ENCODE measurements around the gene ABCA12. TPM values are rescaled to one million over a fixed set of nuclear protein-coding genes. Genes with fewer than 3 reads are reported as not detected.
A peak's percentile ranks its signal among the peaks of the same experiment; 100 is the strongest.

Gene ABCA12
- total and polyA plus RNA-seq, 5 donors from 2014 or later, result not detected

DNA sequence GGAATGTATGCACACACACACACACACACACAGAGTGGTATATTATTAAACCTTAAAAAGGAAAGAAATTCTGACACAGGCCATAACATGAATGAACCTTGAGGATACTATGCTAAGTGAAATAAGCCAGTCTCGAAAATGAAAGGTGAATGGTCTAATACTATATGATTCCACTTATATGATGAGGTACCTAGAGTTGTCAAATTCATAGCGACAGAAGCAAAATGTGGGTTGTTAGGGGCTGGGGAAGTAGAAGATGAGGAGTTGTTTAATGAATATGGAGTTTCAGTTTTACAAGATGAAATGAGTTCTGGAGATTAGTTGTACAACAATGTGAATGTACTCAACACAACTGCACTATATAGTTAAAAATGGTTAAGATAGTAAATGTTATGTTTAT, 118.1 kb downstream of the ABCA12 start:
- Mint-ChIP-seq H3K4me3 (no peak overlapping the region), H3K9me3 (peaks cover 0 to 5% (median 0%) of the 10 kb centered on the region in 7 donors), H3K27ac (no peak overlapping the region), H3K4me1 (no peaks in the 10 kb centered on the region), H3K36me3 (no peaks in the 10 kb centered on the region), H3K27me3 (no peaks in the 10 kb centered on the region)
- ATAC-seq (ENCODE audit: low read depth in 2 of 2), result no peak
- H3K36me3 ChIP-seq (ENCODE audit: control insufficient read depth, insufficient read depth, low read length), result no peaks in the 10 kb centered on the region
- H3K4me3 ChIP-seq (ENCODE audit: low read depth, low read length), result no peak overlapping the region
- no peak for DNase-seq
- H3K9me3 ChIP-seq (ENCODE audit: control insufficient read depth in 2 of 2, low read length in 2 of 2), result no peaks in the 10 kb centered on the region
- H3K27ac ChIP-seq (ENCODE audit: insufficient read depth, low read length, poor library complexity, severe bottlenecking), result no peak overlapping the region
- no peaks in the 10 kb centered on the region for H3K4me1 ChIP-seq (ENCODE audit: control insufficient read depth, insufficient read depth, low read length, poor library complexity, severe bottlenecking)
- H3K27me3 ChIP-seq (ENCODE audit: control insufficient read depth, insufficient read depth, low read length), result no peaks in the 10 kb centered on the region

DNA sequence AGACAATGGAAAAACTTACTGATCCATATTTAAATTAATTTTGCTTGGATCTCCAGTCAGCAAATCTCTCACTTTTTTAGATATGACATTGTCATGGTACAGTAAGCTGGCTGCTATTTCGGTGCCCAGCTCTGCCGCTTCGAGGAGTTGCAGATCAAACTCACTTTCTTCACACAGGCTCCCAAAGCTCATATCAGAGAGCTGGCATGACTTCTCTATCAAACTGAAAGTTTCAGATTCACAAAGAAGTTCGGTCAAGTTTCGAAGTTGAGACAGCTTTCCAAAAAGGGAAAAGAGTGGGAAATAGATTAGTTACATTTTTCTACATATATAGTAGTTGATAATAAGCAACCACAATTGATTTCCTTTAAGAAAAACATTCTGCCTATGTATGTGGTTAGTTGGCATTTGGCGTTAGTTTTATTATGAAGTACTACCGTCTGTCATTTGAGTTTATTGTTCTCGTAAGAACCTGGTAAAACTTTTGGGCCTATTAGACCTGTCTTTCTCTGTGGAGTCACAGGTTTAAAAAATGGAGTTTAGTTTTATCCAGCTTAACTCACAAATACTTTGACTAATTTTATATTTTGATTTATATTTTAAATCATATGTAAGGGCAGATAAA, 118.8 kb downstream of the ABCA12 start:
- Histone ChIP-seq H3K27me3 (ENCODE audit: control insufficient read depth, insufficient read depth, low read length) (no peaks in the 10 kb centered on the region), H3K27ac (ENCODE audit: insufficient read depth, low read length, poor library complexity, severe bottlenecking) (no peak overlapping the region), H3K4me3 (ENCODE audit: low read depth, low read length) (no peak overlapping the region), H3K36me3 (ENCODE audit: control insufficient read depth, insufficient read depth, low read length) (no peaks in the 10 kb centered on the region), H3K9me3 (ENCODE audit: control insufficient read depth in 2 of 2, low read length in 2 of 2) (no peaks in the 10 kb centered on the region), H3K4me1 (ENCODE audit: control insufficient read depth, insufficient read depth, low read length, poor library complexity, severe bottlenecking) (no peaks in the 10 kb centered on the region)
- Mint-ChIP-seq H3K36me3 (no peaks in the 10 kb centered on the region), H3K27ac (no peak overlapping the region), H3K9me3 (peaks cover 0 to 5% (median 0%) of the 10 kb centered on the region in 7 donors), H3K4me3 (no peak overlapping the region), H3K27me3 (no peaks in the 10 kb centered on the region), H3K4me1 (no peaks in the 10 kb centered on the region)
- DNase-seq (no peak), ATAC-seq (ENCODE audit: low read depth in 2 of 2) (no peak)

DNA sequence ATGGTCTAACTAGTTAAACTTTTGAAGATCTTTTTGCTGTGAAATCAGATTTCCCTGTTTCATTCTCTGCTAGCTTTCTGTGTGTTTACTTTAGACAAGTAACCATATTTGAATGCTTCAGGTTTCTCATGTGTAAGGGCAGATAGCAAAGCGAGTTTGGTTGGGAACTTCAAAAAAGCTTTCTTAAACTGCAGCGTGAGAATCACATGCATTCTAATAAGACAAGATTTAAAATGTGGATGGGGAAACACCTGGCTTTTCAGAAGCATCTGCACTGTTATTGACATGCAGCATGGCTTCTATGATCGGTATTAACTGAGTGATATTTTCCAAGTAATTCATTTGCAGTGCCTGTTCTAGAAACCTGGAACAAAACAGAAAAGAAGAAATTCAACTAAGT, 119.3 kb downstream of the ABCA12 start:
- Histone ChIP-seq H3K4me3 (ENCODE audit: low read depth, low read length) (no peak overlapping the region), H3K9me3 (ENCODE audit: control insufficient read depth in 2 of 2, low read length in 2 of 2) (no peaks in the 10 kb centered on the region), H3K27ac (ENCODE audit: insufficient read depth, low read length, poor library complexity, severe bottlenecking) (no peak overlapping the region), H3K27me3 (ENCODE audit: control insufficient read depth, insufficient read depth, low read length) (no peaks in the 10 kb centered on the region), H3K36me3 (ENCODE audit: control insufficient read depth, insufficient read depth, low read length) (no peaks in the 10 kb centered on the region), H3K4me1 (ENCODE audit: control insufficient read depth, insufficient read depth, low read length, poor library complexity, severe bottlenecking) (no peaks in the 10 kb centered on the region)
- DNase-seq (no peak), ATAC-seq (ENCODE audit: low read depth in 2 of 2) (no peak)
- Mint-ChIP-seq H3K36me3 (no peaks in the 10 kb centered on the region), H3K4me1 (no peaks in the 10 kb centered on the region), H3K27me3 (no peaks in the 10 kb centered on the region), H3K27ac (no peak overlapping the region), H3K4me3 (no peak overlapping the region), H3K9me3 (peaks cover 0 to 4% (median 0%) of the 10 kb centered on the region in 7 donors)

DNA sequence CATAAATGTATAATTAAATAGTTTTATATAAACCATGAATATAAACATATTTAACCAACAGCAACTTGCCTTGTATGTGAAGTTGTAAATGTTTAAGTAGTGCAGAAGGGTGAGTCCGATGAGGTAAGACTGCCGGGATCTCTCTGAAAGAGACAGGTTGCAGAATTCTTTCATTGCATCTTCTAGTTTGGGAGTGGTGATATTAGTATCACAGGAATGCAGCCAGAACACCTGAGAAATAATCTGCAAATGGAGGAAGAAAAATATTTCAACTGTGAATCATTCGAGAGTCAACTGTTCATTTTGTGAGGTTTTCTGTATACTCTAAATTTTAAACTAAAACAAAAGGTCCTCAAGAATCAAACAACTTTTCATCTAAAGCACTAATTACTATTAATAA, 123.0 kb downstream of the ABCA12 start:
- Histone ChIP-seq H3K9me3 (ENCODE audit: control insufficient read depth in 2 of 2, low read length in 2 of 2) (no peaks in the 10 kb centered on the region), H3K27ac (ENCODE audit: insufficient read depth, low read length, poor library complexity, severe bottlenecking) (no peak overlapping the region), H3K36me3 (ENCODE audit: control insufficient read depth, insufficient read depth, low read length) (no peaks in the 10 kb centered on the region), H3K4me3 (ENCODE audit: low read depth, low read length) (no peak overlapping the region), H3K4me1 (ENCODE audit: control insufficient read depth, insufficient read depth, low read length, poor library complexity, severe bottlenecking) (no peaks in the 10 kb centered on the region), H3K27me3 (ENCODE audit: control insufficient read depth, insufficient read depth, low read length) (no peaks in the 10 kb centered on the region)
- Mint-ChIP-seq H3K9me3 (peaks cover 0 to 2% (median 0%) of the 10 kb centered on the region in 7 donors), H3K36me3 (no peaks in the 10 kb centered on the region), H3K4me1 (no peaks in the 10 kb centered on the region), H3K27ac (no peak overlapping the region), H3K27me3 (no peaks in the 10 kb centered on the region), H3K4me3 (no peak overlapping the region)
- DNase-seq (no peak), ATAC-seq (ENCODE audit: low read depth in 2 of 2) (no peak)

DNA sequence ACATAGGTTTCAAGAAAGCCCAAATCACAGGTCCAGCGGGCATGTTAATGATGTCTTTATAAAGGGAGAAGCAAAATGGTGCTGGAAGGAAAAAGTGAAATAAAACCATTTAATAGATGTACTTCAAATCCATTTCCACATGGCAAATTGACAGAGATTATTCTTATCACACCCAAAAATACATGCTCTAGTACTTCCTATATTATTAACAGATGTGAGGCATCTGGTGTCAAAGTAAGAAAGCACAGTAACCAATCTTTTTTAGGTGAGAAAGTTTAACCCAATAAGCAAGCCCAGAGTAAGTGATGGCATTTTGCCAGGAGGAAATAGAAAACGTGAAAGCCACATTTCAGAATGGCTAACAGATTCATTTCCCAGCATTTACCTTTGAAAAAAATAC, 128.0 kb downstream of the ABCA12 start:
- H3K9me3 Mint-ChIP-seq, result peaks cover 0 to 3% (median 0%) of the 10 kb centered on the region in 7 donors
- no peak for ATAC-seq (ENCODE audit: low read depth in 2 of 2)

DNA sequence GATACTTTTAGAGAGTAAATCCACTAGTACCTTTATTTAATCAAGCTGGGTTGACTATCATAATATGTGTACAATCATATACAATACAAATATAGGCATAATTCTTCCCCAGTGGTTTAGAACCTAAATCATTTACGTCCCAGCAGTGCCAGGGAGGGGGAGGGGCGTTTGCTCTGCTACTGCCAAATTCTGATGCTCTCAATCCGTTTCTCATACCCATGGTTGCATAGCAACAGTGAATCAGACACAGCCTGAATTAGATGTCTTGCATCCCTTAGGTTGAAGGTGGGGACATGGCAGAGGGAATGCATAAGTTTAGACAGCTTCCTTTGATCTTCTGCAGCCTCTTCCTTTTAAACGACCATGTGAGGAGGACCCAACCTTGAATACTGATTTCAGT, 135.4 kb downstream of the ABCA12 start:
- H3K9me3 Mint-ChIP-seq, result no peaks in the 10 kb centered on the region
- H3K36me3 Mint-ChIP-seq, result no peaks in the 10 kb centered on the region
- H3K4me1 Mint-ChIP-seq, result no peaks in the 10 kb centered on the region
- Histone ChIP-seq H3K4me3 (ENCODE audit: low read depth, low read length) (no peak overlapping the region), H3K9me3 (ENCODE audit: control insufficient read depth in 2 of 2, low read length in 2 of 2) (no peaks in the 10 kb centered on the region), H3K36me3 (ENCODE audit: control insufficient read depth, insufficient read depth, low read length) (no peaks in the 10 kb centered on the region), H3K27ac (ENCODE audit: insufficient read depth, low read length, poor library complexity, severe bottlenecking) (no peak overlapping the region), H3K4me1 (ENCODE audit: control insufficient read depth, insufficient read depth, low read length, poor library complexity, severe bottlenecking) (no peaks in the 10 kb centered on the region), H3K27me3 (ENCODE audit: control insufficient read depth, insufficient read depth, low read length) (no peaks in the 10 kb centered on the region)
- DNase-seq (no peak), ATAC-seq (ENCODE audit: low read depth in 2 of 2) (no peak)
- no peak overlapping the region for H3K27ac Mint-ChIP-seq
- H3K27me3 Mint-ChIP-seq, result peaks cover 4% of the 10 kb centered on the region
- no peak overlapping the region for H3K4me3 Mint-ChIP-seq

More for the DNA sequence above, 128.0 kb downstream of the ABCA12 start:
- no peak for DNase-seq
- H3K9me3 ChIP-seq (ENCODE audit: control insufficient read depth in 2 of 2, low read length in 2 of 2), result no peaks in the 10 kb centered on the region
- H3K27me3 ChIP-seq (ENCODE audit: control insufficient read depth, insufficient read depth, low read length), result no peaks in the 10 kb centered on the region
- H3K4me3 Mint-ChIP-seq, result no peak overlapping the region
- H3K27ac Mint-ChIP-seq, result no peak overlapping the region
- no peaks in the 10 kb centered on the region for H3K4me1 Mint-ChIP-seq
- no peaks in the 10 kb centered on the region for H3K27me3 Mint-ChIP-seq
- H3K4me3 ChIP-seq (ENCODE audit: low read depth, low read length), result no peak overlapping the region
- H3K36me3 Mint-ChIP-seq, result no peaks in the 10 kb centered on the region
- no peaks in the 10 kb centered on the region for H3K36me3 ChIP-seq (ENCODE audit: control insufficient read depth, insufficient read depth, low read length)
- H3K4me1 ChIP-seq (ENCODE audit: control insufficient read depth, insufficient read depth, low read length, poor library complexity, severe bottlenecking), result no peaks in the 10 kb centered on the region
- H3K27ac ChIP-seq (ENCODE audit: insufficient read depth, low read length, poor library complexity, severe bottlenecking), result no peak overlapping the region

DNA sequence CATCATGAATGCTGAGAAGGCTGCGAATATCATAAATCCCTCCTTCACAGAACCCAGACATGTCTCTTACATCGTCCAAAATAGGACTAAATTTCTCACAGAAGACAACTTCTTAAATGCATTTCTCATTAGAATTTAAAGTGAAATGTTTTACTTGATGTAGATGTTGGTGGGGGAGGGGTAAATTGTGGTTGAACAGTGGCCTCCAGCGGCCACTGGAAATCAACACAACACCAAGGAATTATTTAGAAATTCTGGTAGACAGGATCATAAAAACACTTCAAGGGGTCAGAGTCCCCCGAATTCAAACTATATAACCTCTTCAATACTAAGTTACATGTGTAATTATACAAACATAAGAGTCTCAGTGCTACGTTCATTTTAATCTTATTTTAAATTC, 135.9 kb downstream of the ABCA12 start:
- no peak for ATAC-seq (ENCODE audit: low read depth in 2 of 2)
- no peaks in the 10 kb centered on the region for H3K9me3 Mint-ChIP-seq
- no peaks in the 10 kb centered on the region for H3K4me1 Mint-ChIP-seq
- Histone ChIP-seq H3K36me3 (ENCODE audit: control insufficient read depth, insufficient read depth, low read length) (no peaks in the 10 kb centered on the region), H3K9me3 (ENCODE audit: control insufficient read depth in 2 of 2, low read length in 2 of 2) (no peaks in the 10 kb centered on the region), H3K27ac (ENCODE audit: insufficient read depth, low read length, poor library complexity, severe bottlenecking) (no peak overlapping the region), H3K27me3 (ENCODE audit: control insufficient read depth, insufficient read depth, low read length) (no peaks in the 10 kb centered on the region), H3K4me1 (ENCODE audit: control insufficient read depth, insufficient read depth, low read length, poor library complexity, severe bottlenecking) (no peaks in the 10 kb centered on the region), H3K4me3 (ENCODE audit: low read depth, low read length) (no peak overlapping the region)
- no peak overlapping the region for H3K27ac Mint-ChIP-seq
- no peak overlapping the region for H3K4me3 Mint-ChIP-seq
- H3K36me3 Mint-ChIP-seq, result no peaks in the 10 kb centered on the region
- peak in 2 of 3 donors; percentile 4 to 28 for DNase-seq
- peaks cover 4% of the 10 kb centered on the region for H3K27me3 Mint-ChIP-seq

DNA sequence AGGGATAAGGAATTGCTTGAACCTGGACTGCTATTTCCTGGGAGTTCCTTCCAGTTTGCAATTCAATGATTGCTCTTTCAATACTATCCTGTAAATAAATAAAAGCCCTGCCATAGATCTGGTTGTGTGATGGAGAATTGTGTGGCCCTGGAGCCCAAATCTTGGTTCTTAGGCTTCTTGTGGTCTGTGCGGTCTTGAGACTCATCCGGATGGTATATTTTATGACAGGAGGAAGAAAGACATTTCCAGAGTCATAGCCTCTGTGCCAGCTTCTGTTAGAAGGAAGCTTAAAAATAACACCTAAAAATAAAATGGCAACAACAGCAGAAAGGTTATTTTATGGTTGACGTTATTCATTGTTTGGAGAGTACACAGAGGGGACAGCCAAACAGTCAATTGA, 137.7 kb downstream of the ABCA12 start:
- ATAC-seq (ENCODE audit: low read depth in 2 of 2) (no peak), DNase-seq (no peak)
- Histone ChIP-seq H3K27me3 (ENCODE audit: control insufficient read depth, insufficient read depth, low read length) (no peaks in the 10 kb centered on the region), H3K36me3 (ENCODE audit: control insufficient read depth, insufficient read depth, low read length) (no peaks in the 10 kb centered on the region), H3K27ac (ENCODE audit: insufficient read depth, low read length, poor library complexity, severe bottlenecking) (no peak overlapping the region), H3K4me1 (ENCODE audit: control insufficient read depth, insufficient read depth, low read length, poor library complexity, severe bottlenecking) (no peaks in the 10 kb centered on the region), H3K4me3 (ENCODE audit: low read depth, low read length) (no peak overlapping the region), H3K9me3 (ENCODE audit: control insufficient read depth in 2 of 2, low read length in 2 of 2) (no peaks in the 10 kb centered on the region)
- peaks cover 4% of the 10 kb centered on the region for H3K27me3 Mint-ChIP-seq
- H3K27ac Mint-ChIP-seq, result no peak overlapping the region
- H3K4me1 Mint-ChIP-seq, result no peaks in the 10 kb centered on the region
- H3K9me3 Mint-ChIP-seq, result no peaks in the 10 kb centered on the region
- no peak overlapping the region for H3K4me3 Mint-ChIP-seq
- H3K36me3 Mint-ChIP-seq, result no peaks in the 10 kb centered on the region
